Neuron (in vitro differentiated cells): ENCODE measurements around the gene HSPB7.
"Not testable (repeated sequence)": the region's sequence is repeated elsewhere in the genome, so short reads cannot be mapped to it uniquely, and the experiment has no call there.

Source experiments
- H2AFZ ChIP-seq: one replicate; pipeline ENCODE4 v1.6.1; 2013; ENCODE audit warnings: low read depth, mild to moderate bottlenecking, inconsistent platforms, low read length, moderate library complexity
- H3K27me3 ChIP-seq: one replicate; pipeline ENCODE4 v1.6.1; 2013; ENCODE audit warnings: low read length; ENCODE audit not compliant: insufficient read depth
- H3K36me3 ChIP-seq: one replicate; pipeline ENCODE4 v1.6.1; 2013; ENCODE audit warnings: low read length; ENCODE audit not compliant: insufficient read depth
- H3K4me1 ChIP-seq: one replicate; pipeline ENCODE4 v1.6.1; 2013; ENCODE audit warnings: low read length; ENCODE audit not compliant: insufficient read depth
- H3K4me3 ChIP-seq: 2 replicates; pipeline ENCODE4 v1.5.1; 2013; ENCODE audit warnings: mild to moderate bottlenecking, low read length, moderate library complexity
- H3K9me3 ChIP-seq: one replicate; pipeline ENCODE4 v1.6.1; 2013; ENCODE audit warnings: low read length

The HSPB7 gene

GRCh38 chr1:16056521-16056912 lies 38.7 kb upstream of the HSPB7 start:
- not testable (repeated sequence) for H3K4me1 ChIP-seq, H3K27me3 ChIP-seq, H2AFZ ChIP-seq, H3K4me3 ChIP-seq, H3K9me3 ChIP-seq, H3K36me3 ChIP-seq

DNA sequence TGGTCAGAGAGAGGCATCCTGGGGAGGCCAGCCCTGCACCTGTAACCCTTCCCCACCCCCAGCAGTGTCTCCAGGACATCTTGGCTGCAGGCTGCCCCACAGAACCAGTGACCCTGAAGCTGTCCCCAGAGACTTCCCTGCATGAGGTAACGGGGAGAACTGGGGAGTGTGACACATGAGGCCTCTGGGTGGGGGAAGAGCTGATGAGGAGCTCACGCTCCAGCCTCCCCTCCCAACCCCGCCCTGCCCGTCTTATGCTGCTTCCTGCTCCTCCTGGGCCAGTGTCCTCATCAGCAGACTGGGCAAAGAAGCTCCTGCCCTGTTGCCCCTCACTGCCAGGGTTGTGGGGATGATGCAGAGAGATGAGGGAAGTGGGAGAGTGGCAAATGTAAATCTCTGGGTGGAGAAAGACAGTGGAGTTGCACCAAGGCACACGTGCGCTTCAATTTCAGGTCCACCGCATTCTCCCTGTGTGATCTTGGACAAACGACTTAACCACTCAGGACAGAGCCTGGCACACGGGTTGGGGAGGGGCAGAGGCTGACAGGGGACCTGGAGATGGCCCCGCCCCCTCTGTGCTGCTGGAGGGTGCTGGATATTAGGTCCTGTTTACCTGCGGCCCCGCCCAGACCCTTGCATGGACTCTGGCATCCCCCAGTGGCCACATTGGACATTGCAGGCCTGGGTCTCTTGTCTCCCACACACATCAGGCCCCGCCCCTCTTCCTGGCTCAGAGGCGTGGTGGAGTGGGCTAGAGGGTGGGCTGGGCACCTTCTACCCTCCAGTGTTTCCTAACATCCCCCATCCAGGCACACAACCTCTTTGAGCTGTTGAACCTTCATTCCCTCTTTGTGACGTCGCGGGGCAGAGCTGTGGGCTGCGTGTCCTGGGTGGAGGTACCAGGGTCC lies 38.0 kb upstream of the HSPB7 start:
- Histone ChIP-seq H3K27me3 (peaks cover 3% of the 10 kb centered on the region), H3K4me1 (no peaks in the 10 kb centered on the region), H2AFZ (no peak overlapping the region), H3K9me3 (no peaks in the 10 kb centered on the region), H3K36me3 (no peaks in the 10 kb centered on the region), H3K4me3 (no peak overlapping the region)

- Histone ChIP-seq H3K4me1 (peaks cover 5% of the 10 kb centered on the region), H3K36me3 (no peaks in the 10 kb centered on the region), H3K27me3 (no peaks in the 10 kb centered on the region), H3K9me3 (no peaks in the 10 kb centered on the region), H2AFZ (no peak overlapping the region), H3K4me3 (no peak overlapping the region)
Measured at GRCh38 chr1:16054598-16055540, 37.0 kb upstream of the HSPB7 start.

DNA sequence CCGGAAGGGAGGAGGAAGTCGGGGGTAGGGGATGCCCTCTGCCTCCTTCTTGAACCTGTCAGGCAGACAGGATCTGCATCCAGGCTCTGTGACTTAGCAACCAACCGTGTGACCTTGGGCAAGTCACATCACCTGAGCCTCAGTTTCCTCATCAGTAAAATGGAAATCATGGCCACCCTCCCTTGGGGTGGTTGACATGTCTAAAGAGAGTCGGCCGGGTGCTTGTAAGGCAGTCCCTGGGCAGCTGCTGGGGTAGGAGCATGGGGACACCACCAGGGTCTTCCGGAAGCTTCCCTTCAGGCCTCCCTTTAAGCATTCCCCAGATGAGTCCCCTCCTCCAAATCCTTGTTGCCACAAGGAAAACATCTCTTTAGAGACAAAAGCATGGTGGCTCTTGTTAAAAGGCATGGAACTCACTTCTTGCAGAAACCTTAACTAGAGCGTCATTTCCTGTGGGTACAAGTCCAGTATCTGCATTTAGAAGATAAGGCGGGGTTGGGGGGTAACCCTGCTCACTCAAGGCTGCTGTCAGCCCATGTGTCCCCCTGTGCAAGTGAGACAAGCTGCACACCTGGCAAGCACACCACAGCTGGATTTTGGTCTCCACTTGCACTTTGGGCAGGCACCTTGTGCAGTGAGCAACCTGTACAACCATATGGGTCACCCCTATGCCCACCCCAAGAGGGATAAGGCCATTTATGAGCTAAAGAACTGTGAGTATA lies 36.1 kb upstream of the HSPB7 start:
- Histone ChIP-seq H3K9me3 (no peaks in the 10 kb centered on the region), H3K4me3 (no peak overlapping the region), H2AFZ (no peak overlapping the region), H3K4me1 (peaks cover 8% of the 10 kb centered on the region), H3K36me3 (no peaks in the 10 kb centered on the region), H3K27me3 (no peaks in the 10 kb centered on the region)

GRCh38 chr1:16051949-16052348 lies 34.1 kb upstream of the HSPB7 start:
- H2AFZ ChIP-seq, H3K27me3 ChIP-seq, H3K9me3 ChIP-seq, H3K4me3 ChIP-seq, H3K36me3 ChIP-seq: not testable (repeated sequence)
- H3K4me1 ChIP-seq, result peaks cover 12% of the 10 kb centered on the region

GRCh38 chr1:16051039-16051438 lies 33.2 kb upstream of the HSPB7 start:
- Histone ChIP-seq H3K27me3 (no peaks in the 10 kb centered on the region), H3K4me1 (peaks cover 12% of the 10 kb centered on the region), H3K4me3 (no peak overlapping the region), H2AFZ (no peak overlapping the region), H3K36me3 (no peaks in the 10 kb centered on the region), H3K9me3 (no peaks in the 10 kb centered on the region)

GRCh38 chr1:16050328-16050727 lies 32.5 kb upstream of the HSPB7 start:
- Histone ChIP-seq H3K27me3 (peaks cover 1% of the 10 kb centered on the region), H3K4me3 (no peak overlapping the region), H3K36me3 (no peaks in the 10 kb centered on the region), H3K9me3 (no peaks in the 10 kb centered on the region), H2AFZ (no peak overlapping the region), H3K4me1 (peaks cover 12% of the 10 kb centered on the region)

GRCh38 chr1:16048573-16049189 lies 30.8 kb upstream of the HSPB7 start:
- peak overlapping the region; percentile 40 for H3K4me3 ChIP-seq
- peaks cover 11% of the 10 kb centered on the region for H3K27me3 ChIP-seq
- H3K36me3 ChIP-seq, result no peaks in the 10 kb centered on the region
- peaks cover 12% of the 10 kb centered on the region for H3K4me1 ChIP-seq
- no peaks in the 10 kb centered on the region for H3K9me3 ChIP-seq
- H2AFZ ChIP-seq, result no peak overlapping the region

DNA sequence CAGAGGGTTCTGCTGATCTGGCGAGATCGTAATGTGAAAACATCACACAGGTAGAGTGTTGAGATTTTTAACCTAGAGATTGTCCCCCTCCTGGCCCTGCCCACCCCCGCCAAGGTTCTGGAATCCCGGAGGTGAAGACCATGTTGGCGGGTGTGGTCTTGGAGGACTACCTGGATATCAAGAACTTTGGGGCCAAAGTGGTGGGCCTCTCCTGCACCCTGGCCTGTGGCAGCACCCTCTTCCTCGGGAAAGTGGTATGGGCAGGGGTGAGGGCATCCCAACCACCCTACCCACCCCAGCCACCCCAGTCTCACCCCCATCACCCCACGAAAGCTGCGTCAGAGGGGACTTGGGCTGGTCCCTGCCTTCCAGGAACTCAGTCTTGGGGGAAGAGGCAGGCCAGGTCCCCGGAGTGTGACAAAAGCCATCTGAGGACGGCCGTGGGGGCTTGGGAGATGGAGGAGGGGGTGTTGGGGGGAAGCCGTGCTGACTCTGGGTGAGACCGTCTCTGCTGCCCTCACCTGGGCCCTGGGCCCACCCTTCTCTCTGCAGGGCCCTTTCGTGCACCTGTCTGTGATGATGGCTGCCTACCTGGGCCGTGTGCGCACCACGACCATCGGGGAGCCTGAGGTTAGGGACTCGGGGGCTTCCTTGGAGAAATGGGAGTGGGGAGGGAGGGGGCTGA lies 30.1 kb upstream of the HSPB7 start:
- Histone ChIP-seq H3K4me3 (no peak overlapping the region), H2AFZ (no peak overlapping the region), H3K4me1 (peaks cover 12% of the 10 kb centered on the region), H3K9me3 (no peaks in the 10 kb centered on the region), H3K27me3 (peaks cover 16% of the 10 kb centered on the region), H3K36me3 (no peaks in the 10 kb centered on the region)

- Histone ChIP-seq H3K4me3 (no peak overlapping the region), H2AFZ (no peak overlapping the region), H3K4me1 (peaks cover 12% of the 10 kb centered on the region), H3K27me3 (peaks cover 26% of the 10 kb centered on the region), H3K9me3 (no peaks in the 10 kb centered on the region), H3K36me3 (no peaks in the 10 kb centered on the region)
Measured at GRCh38 chr1:16046842-16047241, 29.0 kb upstream of the HSPB7 start.

DNA sequence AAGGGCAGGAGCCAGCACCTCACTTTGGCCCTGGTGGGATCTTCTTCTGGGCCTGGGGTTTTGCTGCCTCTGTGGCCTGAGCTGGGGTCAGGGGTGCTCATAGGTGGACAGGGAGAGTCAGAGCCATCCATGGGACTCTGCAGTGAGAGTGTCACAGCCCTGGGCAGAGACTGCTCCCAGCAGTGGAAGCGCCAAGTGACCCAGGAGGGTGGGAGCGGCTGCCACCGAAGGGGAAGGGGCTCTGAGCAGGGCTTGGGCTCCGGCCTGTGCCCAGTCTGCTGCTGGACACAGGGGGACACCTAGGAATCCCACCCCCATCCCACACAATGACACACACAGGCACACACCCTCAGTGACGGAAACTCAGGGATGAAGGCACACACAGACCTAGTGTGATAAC lies 26.1 kb upstream of the HSPB7 start:
- H3K27me3 ChIP-seq, result peaks cover 33% of the 10 kb centered on the region
- H3K9me3 ChIP-seq, result no peaks in the 10 kb centered on the region
- no peak overlapping the region for H3K4me3 ChIP-seq
- no peaks in the 10 kb centered on the region for H3K36me3 ChIP-seq
- no peak overlapping the region for H2AFZ ChIP-seq
- H3K4me1 ChIP-seq, result peaks cover 5% of the 10 kb centered on the region

DNA sequence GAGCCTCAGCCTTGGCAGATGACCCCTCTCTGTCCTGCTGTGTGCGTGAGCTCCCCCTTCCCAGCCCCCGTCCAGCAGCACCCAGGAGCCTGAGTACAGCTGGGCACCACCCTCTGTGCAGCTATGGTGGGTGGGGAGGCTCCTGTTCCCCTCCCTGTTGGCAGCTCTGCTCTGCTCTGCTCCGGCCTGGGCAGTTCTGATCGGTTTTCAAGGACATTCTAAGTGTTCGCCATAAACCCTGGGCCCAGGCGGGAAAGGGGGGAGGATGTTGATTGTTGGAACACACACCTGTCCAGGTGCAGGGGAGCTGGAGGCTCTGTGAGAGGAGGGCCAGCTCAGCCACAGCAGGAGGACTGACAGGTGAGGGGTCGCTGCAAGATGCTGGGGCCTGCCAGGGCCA lies 25.7 kb upstream of the HSPB7 start, which contains the start of gene CLCNKB:
CLCNKB (plus strand) TSS at position 262 of the 400 bp plus-strand sequence. CDS start 711 bp downstream, outside the sequence.
- H3K4me3 ChIP-seq, result no peak within 1 kb of the TSS
- H3K4me1 ChIP-seq, result peaks cover under 1% of the 10 kb centered on the region
- no peak within 1 kb of the TSS for H2AFZ ChIP-seq
- H3K36me3 ChIP-seq, result no peaks in the 10 kb centered on the region
- H3K9me3 ChIP-seq, result no peaks in the 10 kb centered on the region
- peaks cover 33% of the 10 kb centered on the region for H3K27me3 ChIP-seq
